ENCODE data around the gene ARVCF.

GRCh38 chr22:20054034-20054427, 37.4 kb upstream of the ARVCF start:
- no peak for TF ChIP-seq GABPA (IDR thresholded peaks at IDR 0.05; ENCODE audit: borderline replicate concordance, insufficient read depth, low read length)
- TF ChIP-seq, protein P1, sequence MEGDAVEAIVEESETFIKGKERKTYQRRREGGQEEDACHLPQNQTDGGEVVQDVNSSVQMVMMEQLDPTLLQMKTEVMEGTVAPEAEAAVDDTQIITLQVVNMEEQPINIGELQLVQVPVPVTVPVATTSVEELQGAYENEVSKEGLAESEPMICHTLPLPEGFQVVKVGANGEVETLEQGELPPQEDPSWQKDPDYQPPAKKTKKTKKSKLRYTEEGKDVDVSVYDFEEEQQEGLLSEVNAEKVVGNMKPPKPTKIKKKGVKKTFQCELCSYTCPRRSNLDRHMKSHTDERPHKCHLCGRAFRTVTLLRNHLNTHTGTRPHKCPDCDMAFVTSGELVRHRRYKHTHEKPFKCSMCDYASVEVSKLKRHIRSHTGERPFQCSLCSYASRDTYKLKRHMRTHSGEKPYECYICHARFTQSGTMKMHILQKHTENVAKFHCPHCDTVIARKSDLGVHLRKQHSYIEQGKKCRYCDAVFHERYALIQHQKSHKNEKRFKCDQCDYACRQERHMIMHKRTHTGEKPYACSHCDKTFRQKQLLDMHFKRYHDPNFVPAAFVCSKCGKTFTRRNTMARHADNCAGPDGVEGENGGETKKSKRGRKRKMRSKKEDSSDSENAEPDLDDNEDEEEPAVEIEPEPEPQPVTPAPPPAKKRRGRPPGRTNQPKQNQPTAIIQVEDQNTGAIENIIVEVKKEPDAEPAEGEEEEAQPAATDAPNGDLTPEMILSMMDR (IDR thresholded peaks at IDR 0.05; ENCODE audit: control extremely low read depth in 1 of 3, insufficient read depth in 1 of 3, low read depth in 1 of 3, low read length in 3 of 3) = no peak
- no peak for TF ChIP-seq POLR2AphosphoS5 (IDR thresholded peaks at IDR 0.05; ENCODE audit: low read depth, low read length)
- TF ChIP-seq EZH2 (IDR thresholded peaks at IDR 0.05; ENCODE audit: low read depth, low read length, severe bottlenecking) = no peak
- TF ChIP-seq SIN3A (conservative IDR thresholded peaks at IDR 0.05 in 1 of 2, IDR thresholded peaks at IDR 0.05 in 1 of 2; ENCODE audit: low read depth in 1 of 2, low read length in 2 of 2) = no peak
- no peak for TF ChIP-seq JUN (IDR thresholded peaks at IDR 0.05; ENCODE audit: low read depth, low read length)
- TF ChIP-seq EP300 (IDR thresholded peaks at IDR 0.05; ENCODE audit: borderline replicate concordance in 1 of 2, low read depth in 2 of 2, low read length in 2 of 2) = no peak
- TF ChIP-seq USF2 (IDR thresholded peaks at IDR 0.05; ENCODE audit: low read length) = no peak
- no peak for TF ChIP-seq CEBPB (IDR thresholded peaks at IDR 0.05; ENCODE audit: low read depth, low read length)
- TF ChIP-seq TAF7 (optimal IDR thresholded peaks at IDR 0.05; ENCODE audit: borderline replicate concordance, low read depth, low read length) = no peak
